ENCODE data around the gene AHCY.
A peak's percentile ranks its signal among the peaks of the same experiment; 100 is the strongest.

The AHCY gene

DNA sequence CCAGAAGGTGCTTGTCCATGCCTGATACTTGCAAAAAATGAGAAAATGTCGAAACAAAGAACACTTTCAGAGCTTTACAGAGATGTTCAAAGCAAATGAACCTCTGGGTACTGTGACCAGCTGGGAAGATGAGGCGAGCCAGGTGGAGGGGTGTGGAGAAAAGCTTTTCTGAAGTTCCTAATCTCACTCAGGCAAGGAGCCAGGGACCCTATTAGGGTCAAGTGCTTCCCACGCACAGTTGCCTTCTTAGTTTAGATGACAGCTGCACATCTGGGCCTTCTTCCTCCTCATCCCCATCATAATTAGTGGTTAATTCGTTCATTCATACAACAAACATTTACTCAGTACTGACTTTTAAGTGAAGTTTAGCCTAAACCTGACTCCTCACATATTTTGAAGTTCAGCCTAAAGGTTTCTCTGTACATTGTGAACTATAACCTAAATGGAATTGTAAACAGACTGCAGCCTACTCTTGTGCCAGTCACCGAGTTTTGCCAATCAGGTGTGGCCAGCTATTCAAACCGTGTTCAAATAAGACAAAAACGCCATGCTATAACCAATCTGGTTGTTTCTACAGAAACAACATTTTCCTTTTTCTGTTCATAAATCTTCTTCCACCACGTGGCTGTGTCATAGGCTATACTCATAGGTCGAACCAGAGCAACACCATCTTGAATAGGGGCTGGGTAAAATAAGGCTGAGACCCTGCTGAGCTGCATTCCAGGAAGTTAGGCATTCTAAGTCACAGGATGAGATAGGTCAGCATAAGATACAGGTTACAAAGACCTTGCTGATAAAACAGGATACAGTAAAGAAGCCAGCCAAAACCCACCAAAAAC is 19.3 kb upstream of the AHCY start:
- no peak overlapping the region for H2BK120ac ChIP-seq (ENCODE audit: low read depth, low read length)
- H3K9ac ChIP-seq (ENCODE audit: low read depth, low read length, poor library complexity), result no peak overlapping the region
- no peak overlapping the region for H3K18ac ChIP-seq (ENCODE audit: low read length)
- H3K4me1 ChIP-seq (ENCODE audit: control insufficient read depth in 2 of 2, insufficient read depth in 1 of 2, low read depth in 1 of 2, low read length in 2 of 2), result peaks cover 8 to 10% of the 10 kb centered on the region in 2 donors
- no peak overlapping the region for H3K4ac ChIP-seq (ENCODE audit: low read length)
- H3K4me3 ChIP-seq (ENCODE audit: low read length in 2 of 2), result no peak overlapping the region
- H3K4me2 ChIP-seq (ENCODE audit: insufficient read depth, low read length, poor library complexity, severe bottlenecking), result no peak overlapping the region
- H3K14ac ChIP-seq (ENCODE audit: low read length), result no peak overlapping the region
- H2BK12ac ChIP-seq (ENCODE audit: low read length), result no peak overlapping the region
- H3K36me3 ChIP-seq (replicated peaks in 1 of 2; ENCODE audit: control insufficient read depth in 2 of 2, insufficient read depth in 2 of 2, low read length in 2 of 2), result no peaks in the 10 kb centered on the region
- no peaks in the 10 kb centered on the region for H3K79me1 ChIP-seq (ENCODE audit: low read depth, low read length)
- WGBS, 2 donors (ENCODE audit: extremely low coverage in 2 of 2, insufficient read length in 2 of 2, insufficient replicate concordance in 1 of 2), result no CpG with 5 or more reads among the region's 9 CpGs
- no peak for DNase-seq (ENCODE audit: low spot score)
- H4K8ac ChIP-seq (ENCODE audit: low read depth, low read length), result no peak overlapping the region
- H3K27ac ChIP-seq (replicated peaks; ENCODE audit: low read length), result no peak overlapping the region
- H2BK15ac ChIP-seq (ENCODE audit: low read length), result no peak overlapping the region
- H3K9me3 ChIP-seq (replicated peaks in 1 of 2; ENCODE audit: control insufficient read depth in 2 of 2, insufficient read depth in 1 of 2, low read depth in 1 of 2, low read length in 2 of 2), result no peaks in the 10 kb centered on the region
- no peak overlapping the region for H2BK5ac ChIP-seq (ENCODE audit: low read length)
- H3K27me3 ChIP-seq (ENCODE audit: control insufficient read depth in 3 of 3, insufficient read depth in 3 of 3, low read depth in 1 of 3, low read length in 3 of 3), result no peaks in the 10 kb centered on the region
- H4K91ac ChIP-seq (ENCODE audit: low read depth, low read length, poor library complexity), result no peak overlapping the region
- H2AK5ac ChIP-seq (ENCODE audit: low read depth, low read length), result no peak overlapping the region
- H2AFZ ChIP-seq (ENCODE audit: low read length), result no peak overlapping the region
- no peak overlapping the region for H3K23ac ChIP-seq (ENCODE audit: low read depth, low read length, poor library complexity)

DNA sequence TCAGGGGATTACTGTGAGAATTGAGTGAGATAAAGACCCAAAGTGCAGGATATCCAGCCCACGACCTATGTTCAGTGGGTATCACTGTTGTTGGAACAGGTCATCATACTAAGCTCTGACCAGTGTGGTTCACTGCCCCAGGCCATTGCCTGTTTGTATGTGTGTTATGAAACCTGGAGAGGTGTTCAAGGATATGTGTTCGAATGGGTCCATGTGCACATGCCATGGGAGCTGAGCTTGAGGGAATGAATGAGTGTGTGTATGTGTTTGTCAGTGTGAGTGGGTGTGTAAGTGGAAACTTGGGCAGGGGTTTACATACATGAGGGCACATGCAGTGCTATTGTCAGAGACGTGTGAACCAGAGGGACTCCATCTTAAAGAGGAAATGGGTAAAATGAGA is 17.7 kb upstream of the AHCY start:
- no peaks in the 10 kb centered on the region for H3K9me3 ChIP-seq (replicated peaks in 1 of 2; ENCODE audit: control insufficient read depth in 2 of 2, insufficient read depth in 1 of 2, low read depth in 1 of 2, low read length in 2 of 2)
- no peak for DNase-seq (ENCODE audit: low spot score)
- H2BK5ac ChIP-seq (ENCODE audit: low read length), result no peak overlapping the region
- no peak overlapping the region for H3K9ac ChIP-seq (ENCODE audit: low read depth, low read length, poor library complexity)
- no peak overlapping the region for H3K18ac ChIP-seq (ENCODE audit: low read length)
- H3K4me3 ChIP-seq (ENCODE audit: low read length in 2 of 2), result peak overlapping the region in 1 of 2 donors; percentile 59
- H3K4ac ChIP-seq (ENCODE audit: low read length), result no peak overlapping the region
- H2AK5ac ChIP-seq (ENCODE audit: low read depth, low read length), result no peak overlapping the region
- no peak overlapping the region for H2AFZ ChIP-seq (ENCODE audit: low read length)
- no peak overlapping the region for H2BK12ac ChIP-seq (ENCODE audit: low read length)
- WGBS, 2 donors (ENCODE audit: extremely low coverage in 2 of 2, insufficient read length in 2 of 2, insufficient replicate concordance in 1 of 2), result no CpG with 5 or more reads among the region's 3 CpGs
- H3K4me2 ChIP-seq (ENCODE audit: insufficient read depth, low read length, poor library complexity, severe bottlenecking), result no peak overlapping the region
- no peaks in the 10 kb centered on the region for H3K79me1 ChIP-seq (ENCODE audit: low read depth, low read length)
- H3K27ac ChIP-seq (replicated peaks; ENCODE audit: low read length), result no peak overlapping the region
- no peak overlapping the region for H4K91ac ChIP-seq (ENCODE audit: low read depth, low read length, poor library complexity)
- H2BK15ac ChIP-seq (ENCODE audit: low read length), result no peak overlapping the region
- H3K4me1 ChIP-seq (ENCODE audit: control insufficient read depth in 2 of 2, insufficient read depth in 1 of 2, low read depth in 1 of 2, low read length in 2 of 2), result peaks cover 8 to 10% of the 10 kb centered on the region in 2 donors
- H3K27me3 ChIP-seq (ENCODE audit: control insufficient read depth in 3 of 3, insufficient read depth in 3 of 3, low read depth in 1 of 3, low read length in 3 of 3), result peaks cover 0 to 3% (median 0%) of the 10 kb centered on the region in 3 experiments
- no peak overlapping the region for H3K14ac ChIP-seq (ENCODE audit: low read length)
- H3K36me3 ChIP-seq (replicated peaks in 1 of 2; ENCODE audit: control insufficient read depth in 2 of 2, insufficient read depth in 2 of 2, low read length in 2 of 2), result no peaks in the 10 kb centered on the region
- no peak overlapping the region for H4K8ac ChIP-seq (ENCODE audit: low read depth, low read length)
- no peak overlapping the region for H3K23ac ChIP-seq (ENCODE audit: low read depth, low read length, poor library complexity)
- H2BK120ac ChIP-seq (ENCODE audit: low read depth, low read length), result no peak overlapping the region

DNA sequence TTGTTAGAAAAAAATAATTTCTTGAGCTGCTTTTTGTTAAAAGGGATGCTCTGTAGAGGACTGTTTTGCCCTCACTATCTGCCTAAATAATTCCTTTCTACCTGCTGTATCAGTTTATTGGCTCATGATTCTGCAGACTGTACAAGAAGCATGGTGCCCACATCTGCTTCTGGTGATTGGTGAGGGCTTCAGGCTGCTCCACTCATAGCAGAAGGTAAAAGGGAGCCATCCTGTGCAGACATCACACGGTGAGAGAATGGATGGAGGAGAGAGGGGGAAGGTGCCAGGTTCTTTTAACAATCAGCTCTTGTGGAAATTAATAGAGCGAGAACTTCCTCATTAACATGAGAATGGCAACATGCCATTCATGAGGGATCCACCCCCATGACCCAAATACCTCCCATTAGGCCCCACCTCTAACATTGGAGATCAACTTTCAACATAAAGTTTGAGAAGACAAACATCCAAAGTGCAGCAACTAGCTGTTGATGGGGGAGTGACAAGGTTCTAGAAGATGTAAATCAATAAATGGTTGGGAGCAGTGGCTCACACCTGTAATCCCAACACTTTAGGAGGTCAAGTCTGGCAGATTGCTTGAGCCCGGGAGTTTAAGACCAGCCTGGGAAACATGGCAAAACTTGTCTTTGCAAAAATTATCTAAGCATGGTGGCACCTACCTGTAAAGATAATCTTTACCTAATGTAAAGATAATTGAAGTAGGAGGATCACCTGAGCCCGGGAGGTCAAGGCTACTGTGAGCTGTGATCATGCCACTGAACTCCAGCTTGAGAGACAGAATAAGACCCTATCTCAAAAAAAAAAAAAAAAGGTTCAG is 15.7 kb upstream of the AHCY start:
- Histone ChIP-seq H3K4ac (ENCODE audit: low read length) (no peak overlapping the region), H3K14ac (ENCODE audit: low read length) (no peak overlapping the region), H3K4me3 (ENCODE audit: low read length in 2 of 2) (no peak overlapping the region), H4K91ac (ENCODE audit: low read depth, low read length, poor library complexity) (no peak overlapping the region), H2BK120ac (ENCODE audit: low read depth, low read length) (no peak overlapping the region), H3K36me3 (replicated peaks in 1 of 2; ENCODE audit: control insufficient read depth in 2 of 2, insufficient read depth in 2 of 2, low read length in 2 of 2) (no peaks in the 10 kb centered on the region), H3K9me3 (replicated peaks in 1 of 2; ENCODE audit: control insufficient read depth in 2 of 2, insufficient read depth in 1 of 2, low read depth in 1 of 2, low read length in 2 of 2) (no peaks in the 10 kb centered on the region), H2BK5ac (ENCODE audit: low read length) (no peak overlapping the region), H3K27me3 (ENCODE audit: control insufficient read depth in 3 of 3, insufficient read depth in 3 of 3, low read depth in 1 of 3, low read length in 3 of 3) (peaks cover 0 to 3% (median 0%) of the 10 kb centered on the region in 3 experiments), H3K18ac (ENCODE audit: low read length) (no peak overlapping the region), H4K8ac (ENCODE audit: low read depth, low read length) (no peak overlapping the region), H2BK15ac (ENCODE audit: low read length) (no peak overlapping the region), H3K4me2 (ENCODE audit: insufficient read depth, low read length, poor library complexity, severe bottlenecking) (no peak overlapping the region), H2BK12ac (ENCODE audit: low read length) (no peak overlapping the region), H2AFZ (ENCODE audit: low read length) (no peak overlapping the region), H3K79me1 (ENCODE audit: low read depth, low read length) (no peaks in the 10 kb centered on the region), H3K23ac (ENCODE audit: low read depth, low read length, poor library complexity) (no peak overlapping the region), H2AK5ac (ENCODE audit: low read depth, low read length) (no peak overlapping the region), H3K4me1 (ENCODE audit: control insufficient read depth in 2 of 2, insufficient read depth in 1 of 2, low read depth in 1 of 2, low read length in 2 of 2) (peaks cover 3 to 6% of the 10 kb centered on the region in 2 donors), H3K27ac (replicated peaks; ENCODE audit: low read length) (no peak overlapping the region), H3K9ac (ENCODE audit: low read depth, low read length, poor library complexity) (no peak overlapping the region)
- no CpG with 5 or more reads among the region's 4 CpGs for WGBS, 2 donors (ENCODE audit: extremely low coverage in 2 of 2, insufficient read length in 2 of 2, insufficient replicate concordance in 1 of 2)
- no peak for DNase-seq (ENCODE audit: low spot score)

DNA sequence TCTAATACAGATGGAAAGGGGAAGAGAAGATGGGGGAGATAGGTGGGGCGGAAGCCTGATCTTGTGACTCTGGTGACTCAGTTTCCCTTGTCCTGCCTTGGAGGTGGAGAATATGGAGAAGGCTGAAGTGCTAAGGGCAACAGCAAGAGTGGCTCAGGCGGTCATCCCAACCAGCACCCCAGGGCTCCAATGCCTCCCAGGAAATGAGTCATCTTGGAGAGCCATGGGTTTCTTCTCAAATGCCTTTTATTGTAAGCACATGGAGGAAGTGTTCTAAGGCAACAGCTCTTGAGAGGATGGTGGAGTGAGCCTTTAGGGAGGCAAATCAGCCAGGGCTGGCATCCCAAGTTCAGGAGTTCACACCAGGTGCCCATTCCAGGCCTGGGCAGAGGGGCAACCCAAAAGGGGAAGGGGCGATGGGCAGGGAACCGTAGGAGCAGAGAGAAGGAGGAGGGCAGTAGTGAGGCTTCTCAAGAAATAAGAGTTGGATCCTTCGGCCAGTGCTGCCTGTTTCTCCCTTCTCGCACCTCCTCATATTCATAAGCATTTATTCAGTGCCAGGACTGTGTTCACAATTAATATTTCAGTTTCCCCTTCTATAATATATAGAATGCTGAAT is 13.2 kb upstream of the AHCY start:
- H3K9me3 ChIP-seq (replicated peaks in 1 of 2; ENCODE audit: control insufficient read depth in 2 of 2, insufficient read depth in 1 of 2, low read depth in 1 of 2, low read length in 2 of 2), result no peaks in the 10 kb centered on the region
- no peak overlapping the region for H2AK5ac ChIP-seq (ENCODE audit: low read depth, low read length)
- no peak overlapping the region for H3K23ac ChIP-seq (ENCODE audit: low read depth, low read length, poor library complexity)
- no peak overlapping the region for H2BK5ac ChIP-seq (ENCODE audit: low read length)
- H4K8ac ChIP-seq (ENCODE audit: low read depth, low read length), result no peak overlapping the region
- no peak overlapping the region for H3K4me2 ChIP-seq (ENCODE audit: insufficient read depth, low read length, poor library complexity, severe bottlenecking)
- no peak overlapping the region for H3K27ac ChIP-seq (replicated peaks; ENCODE audit: low read length)
- H3K14ac ChIP-seq (ENCODE audit: low read length), result no peak overlapping the region
- no peak overlapping the region for H2BK120ac ChIP-seq (ENCODE audit: low read depth, low read length)
- no peak for DNase-seq (ENCODE audit: low spot score)
- H3K18ac ChIP-seq (ENCODE audit: low read length), result no peak overlapping the region
- no peak overlapping the region for H3K4me3 ChIP-seq (ENCODE audit: low read length in 2 of 2)
- no peak overlapping the region for H4K91ac ChIP-seq (ENCODE audit: low read depth, low read length, poor library complexity)
- H2AFZ ChIP-seq (ENCODE audit: low read length), result no peak overlapping the region
- H3K79me1 ChIP-seq (ENCODE audit: low read depth, low read length), result no peaks in the 10 kb centered on the region
- H3K27me3 ChIP-seq (ENCODE audit: control insufficient read depth in 3 of 3, insufficient read depth in 3 of 3, low read depth in 1 of 3, low read length in 3 of 3), result peaks cover 2 to 11% (median 10%) of the 10 kb centered on the region in 3 experiments
- H2BK12ac ChIP-seq (ENCODE audit: low read length), result no peak overlapping the region
- H2BK15ac ChIP-seq (ENCODE audit: low read length), result no peak overlapping the region
- no peak overlapping the region for H3K9ac ChIP-seq (ENCODE audit: low read depth, low read length, poor library complexity)
- H3K4me1 ChIP-seq (ENCODE audit: control insufficient read depth in 2 of 2, insufficient read depth in 1 of 2, low read depth in 1 of 2, low read length in 2 of 2), result peaks cover 4% of the 10 kb centered on the region in 2 donors
- no peak overlapping the region for H3K4ac ChIP-seq (ENCODE audit: low read length)
- no CpG with 5 or more reads among the region's 6 CpGs for WGBS, 2 donors (ENCODE audit: extremely low coverage in 2 of 2, insufficient read length in 2 of 2, insufficient replicate concordance in 1 of 2)
- H3K36me3 ChIP-seq (replicated peaks in 1 of 2; ENCODE audit: control insufficient read depth in 2 of 2, insufficient read depth in 2 of 2, low read length in 2 of 2), result no peaks in the 10 kb centered on the region
